ENCODE measurements around the gene OR13A1.
"Not testable (repeated sequence)": the region's sequence is repeated elsewhere in the genome, so short reads cannot be mapped to it uniquely, and the experiment has no call there.

OR13A1 gene

GRCh38 chr10:45315508-45315907, at the start of gene OR13A1:
OR13A1 (minus strand) TSS chr10:45315608; CDS start chr10:45304422, 11,186 bp downstream.
- DNase-seq = no peak

- DNase-seq = not testable (repeated sequence)
Observed at GRCh38 chr10:45361983-45362799, 46.8 kb upstream of the OR13A1 start.

GRCh38 chr10:45358961-45359360, 43.6 kb upstream of the OR13A1 start:
- DNase-seq = not testable (repeated sequence)

- DNase-seq = no peak
Observed at GRCh38 chr10:45355494-45355893, 40.1 kb upstream of the OR13A1 start.

GRCh38 chr10:45354261-45354660, 38.9 kb upstream of the OR13A1 start:
- DNase-seq = no peak

GRCh38 chr10:45353186-45353585, 37.8 kb upstream of the OR13A1 start:
- DNase-seq = no peak

- DNase-seq = not testable (repeated sequence)
Observed at GRCh38 chr10:45348196-45348765, 32.9 kb upstream of the OR13A1 start.

- not testable (repeated sequence) for DNase-seq
Observed at GRCh38 chr10:45347464-45347863, 32.1 kb upstream of the OR13A1 start.

- not testable (repeated sequence) for DNase-seq
Observed at GRCh38 chr10:45346652-45347335, 31.4 kb upstream of the OR13A1 start.

GRCh38 chr10:45340420-45340819, 25.0 kb upstream of the OR13A1 start:
- not testable (repeated sequence) for DNase-seq

GRCh38 chr10:45339894-45340293, 24.5 kb upstream of the OR13A1 start:
- DNase-seq = no peak

GRCh38 chr10:45331824-45332223, 16.4 kb upstream of the OR13A1 start:
- DNase-seq = not testable (repeated sequence)

- not testable (repeated sequence) for DNase-seq
Observed at GRCh38 chr10:45326864-45327263, 11.5 kb upstream of the OR13A1 start.

- no peak for DNase-seq
Observed at GRCh38 chr10:45325116-45325515, 9.7 kb upstream of the OR13A1 start.

GRCh38 chr10:45319702-45320101, 4.3 kb upstream of the OR13A1 start:
- DNase-seq = no peak

GRCh38 chr10:45313264-45313873, 2.0 kb downstream of the OR13A1 start:
- no peak for DNase-seq

- DNase-seq = no peak
Observed at GRCh38 chr10:45308707-45309106, 6.7 kb downstream of the OR13A1 start.

GRCh38 chr10:45302573-45302972, 12.8 kb downstream of the OR13A1 start:
- no peak for DNase-seq

GRCh38 chr10:45298341-45298955, 17.0 kb downstream of the OR13A1 start:
- not testable (repeated sequence) for DNase-seq

- DNase-seq = no peak
Observed at GRCh38 chr10:45294681-45295080, 20.7 kb downstream of the OR13A1 start.

- DNase-seq = no peak
Observed at GRCh38 chr10:45286980-45287379, 28.4 kb downstream of the OR13A1 start.

- no peak for DNase-seq
Observed at GRCh38 chr10:45282061-45282460, 33.3 kb downstream of the OR13A1 start.
